HL-60/S4 treated with retinoic acid at 250 ng/mL for 4 days and 3 days (cell line): ENCODE data around the gene BRDT.

ENCODE experiments used
- in situ Hi-C: fragments of 300-500 bp; cut with MboI; formaldehyde crosslinking; loops from 2 replicates; pipeline ENCODE4 v1.7.0; 2022; ENCODE audit warnings: low sequenced_read_pairs

BRDT gene

GRCh38 chr1:91949356-91949699 lies at the start of gene BRDT:
Gene BRDT, plus strand, starts transcription at chr1:91949401. Its CDS starts 13,354 bp downstream, at chr1:91962755.
- in situ Hi-C loops: no loop called here

- in situ Hi-C loops: no loop called here
Measured at GRCh38 chr1:91900562-91900961, 48.6 kb upstream of the BRDT start.

GRCh38 chr1:91901231-91901630 lies 48.0 kb upstream of the BRDT start:
- in situ Hi-C loops: no loop called here

- in situ Hi-C loops: loop anchor here (10.0 kb wide), 1 partner anchor 397 kb away; no protein-coding TSS in a partner anchor
Measured at GRCh38 chr1:91912266-91912665, 36.9 kb upstream of the BRDT start.

GRCh38 chr1:91913018-91913417 lies 36.2 kb upstream of the BRDT start:
- in situ Hi-C loops: loop anchor here (10.0 kb wide), 1 partner anchor 398 kb away; no protein-coding TSS in a partner anchor

GRCh38 chr1:91916046-91916445 lies 33.2 kb upstream of the BRDT start:
- in situ Hi-C loops: loop anchor here (10.0 kb wide), 1 partner anchor 401 kb away; no protein-coding TSS in a partner anchor

- in situ Hi-C loops: loop anchor here (10.0 kb wide), 1 partner anchor 402 kb away; no protein-coding TSS in a partner anchor
Measured at GRCh38 chr1:91916811-91917460, 32.3 kb upstream of the BRDT start.

- in situ Hi-C loops: loop anchor here (10.0 kb wide), 2 partner anchors 405 to 635 kb away; no protein-coding TSS in a partner anchor
Measured at GRCh38 chr1:91919962-91920361, 29.2 kb upstream of the BRDT start.

GRCh38 chr1:91924146-91924545 lies 25.1 kb upstream of the BRDT start:
- in situ Hi-C loops: loop anchor here (10.0 kb wide), 1 partner anchor 639 kb away; no protein-coding TSS in a partner anchor

- in situ Hi-C loops: loop anchor here (10.0 kb wide), 1 partner anchor 641 kb away; no protein-coding TSS in a partner anchor
Measured at GRCh38 chr1:91925644-91926435, 23.4 kb upstream of the BRDT start.

- in situ Hi-C loops: loop anchor here (10.0 kb wide), 1 partner anchor 643 kb away; no protein-coding TSS in a partner anchor
Measured at GRCh38 chr1:91928026-91928425, 21.2 kb upstream of the BRDT start.

- in situ Hi-C loops: loop anchor here (10.0 kb wide), 1 partner anchor 644 kb away; no protein-coding TSS in a partner anchor
Measured at GRCh38 chr1:91929250-91929649, 20.0 kb upstream of the BRDT start.

GRCh38 chr1:91937613-91938012 lies 11.6 kb upstream of the BRDT start:
- in situ Hi-C loops: no loop called here

GRCh38 chr1:91940496-91940895 lies 8.7 kb upstream of the BRDT start:
- in situ Hi-C loops: no loop called here

- in situ Hi-C loops: no loop called here
Measured at GRCh38 chr1:91944087-91944486, 5.1 kb upstream of the BRDT start.

- in situ Hi-C loops: no loop called here
Measured at GRCh38 chr1:91948097-91948496, 1.1 kb upstream of the BRDT start.

- in situ Hi-C loops: no loop called here
Measured at GRCh38 chr1:91948501-91949355, 473 bp upstream of the BRDT start.

- in situ Hi-C loops: no loop called here
Measured at GRCh38 chr1:91952187-91952586, 3.0 kb downstream of the BRDT start.

- in situ Hi-C loops: no loop called here
Measured at GRCh38 chr1:91958926-91959325, 9.7 kb downstream of the BRDT start.

GRCh38 chr1:91968334-91968733 lies 19.1 kb downstream of the BRDT start:
- in situ Hi-C loops: no loop called here

GRCh38 chr1:91979383-91979782 lies 30.2 kb downstream of the BRDT start:
- in situ Hi-C loops: no loop called here
